Lung microvascular endothelial cell (primary cell): ENCODE data around the gene CCNA1. TPM values are rescaled to one million over a fixed set of nuclear protein-coding genes. Genes with fewer than 3 reads are reported as not detected.

Experiments used
- DNase-seq, 2 donors: peaks; one replicate each; pipeline versions ENCODE4 v3.0.0 to v3.0.0-alpha.2; 2010; ENCODE audit warnings: low read depth in 2 of 2
- total RNA-seq: library from RNA; depleted of rRNA; stranded (reverse); fragments of >200 nt; gene quantifications from 2 replicates; pipeline ENCODE4 v1.2.1, GENCODE V29; 2014

Gene CCNA1
- total RNA-seq, result 0.20 and 9.8 TPM in 2 replicates

- DNase-seq, result peak; percentile 35 to 42
Measured at GRCh38 chr13:36432106-36432544, at the start of gene CCNA1. TSS of gene CCNA1 (plus strand) at chr13:36432495. CDS start at chr13:36433057, 562 bp downstream.

GRCh38 chr13:36385489-36385888 lies 46.8 kb upstream of the CCNA1 start:
- DNase-seq, result no peak

GRCh38 chr13:36395280-36395679 lies 37.0 kb upstream of the CCNA1 start:
- DNase-seq, result peak; percentile 30 to 46

- DNase-seq, result no peak
Measured at GRCh38 chr13:36405151-36405550, 27.1 kb upstream of the CCNA1 start.

GRCh38 chr13:36412736-36413135 lies 19.6 kb upstream of the CCNA1 start:
- no peak for DNase-seq

- DNase-seq, result no peak
Measured at GRCh38 chr13:36413161-36413560, 19.1 kb upstream of the CCNA1 start.

- no peak for DNase-seq
Measured at GRCh38 chr13:36414461-36414860, 17.8 kb upstream of the CCNA1 start.

- DNase-seq, result no peak
Measured at GRCh38 chr13:36417331-36417730, 15.0 kb upstream of the CCNA1 start.

GRCh38 chr13:36418022-36418805 lies 14.1 kb upstream of the CCNA1 start:
- DNase-seq, result peak in 1 of 2 donors; percentile 78

GRCh38 chr13:36420437-36420891 lies 11.8 kb upstream of the CCNA1 start:
- peak; percentile 82 to 84 for DNase-seq

- peak in 1 of 2 donors; percentile 85 for DNase-seq
Measured at GRCh38 chr13:36421447-36421846, 10.8 kb upstream of the CCNA1 start.

GRCh38 chr13:36428086-36428485 lies 4.2 kb upstream of the CCNA1 start:
- DNase-seq, result no peak

- peak in 1 of 2 donors; percentile 18 for DNase-seq
Measured at GRCh38 chr13:36430247-36431203, 1.8 kb upstream of the CCNA1 start.

GRCh38 chr13:36431204-36432105 lies 840 bp upstream of the CCNA1 start:
- peak; percentile 14 to 20 for DNase-seq

GRCh38 chr13:36436811-36437210 lies 4.5 kb downstream of the CCNA1 start:
- DNase-seq, result no peak

- DNase-seq, result no peak
Measured at GRCh38 chr13:36438594-36439483, 6.5 kb downstream of the CCNA1 start.

GRCh38 chr13:36445278-36445677 lies 13.0 kb downstream of the CCNA1 start:
- DNase-seq, result no peak

- peak in 1 of 2 donors; percentile 17 for DNase-seq
Measured at GRCh38 chr13:36445891-36446351, 13.6 kb downstream of the CCNA1 start.

GRCh38 chr13:36447501-36447900 lies 15.2 kb downstream of the CCNA1 start:
- no peak for DNase-seq

GRCh38 chr13:36450534-36450933 lies 18.2 kb downstream of the CCNA1 start:
- DNase-seq, result no peak
